DMS 273 (cell line): ENCODE data around the gene BMP10.

Experiments used
- DNase-seq: peaks from one replicate; lab custom pipeline; 2025; ENCODE audit not compliant: unreplicated experiment; lab: John Stamatoyannopoulos, UW

Gene BMP10

GRCh38 chr2:68853915-68854314, 17.3 kb downstream of the BMP10 start:
- DNase-seq, result no peak

- DNase-seq, result no peak
Measured at GRCh38 chr2:68853035-68853434, 18.2 kb downstream of the BMP10 start.

- DNase-seq, result no peak
Measured at GRCh38 chr2:68850524-68850923, 20.7 kb downstream of the BMP10 start.

GRCh38 chr2:68849579-68850030, 21.6 kb downstream of the BMP10 start:
- no peak for DNase-seq

GRCh38 chr2:68847751-68848150, 23.4 kb downstream of the BMP10 start:
- no peak for DNase-seq

GRCh38 chr2:68846091-68846490, 25.1 kb downstream of the BMP10 start:
- DNase-seq, result no peak

- no peak for DNase-seq
Measured at GRCh38 chr2:68845043-68845442, 26.2 kb downstream of the BMP10 start.

GRCh38 chr2:68839260-68839833, 31.9 kb downstream of the BMP10 start:
- DNase-seq, result peak; percentile 10

GRCh38 chr2:68838641-68839040, 32.6 kb downstream of the BMP10 start:
- DNase-seq, result no peak

- DNase-seq, result no peak
Measured at GRCh38 chr2:68837861-68838341, 33.3 kb downstream of the BMP10 start.

GRCh38 chr2:68837164-68837860, 33.9 kb downstream of the BMP10 start:
- DNase-seq, result no peak

GRCh38 chr2:68835621-68836020, 35.6 kb downstream of the BMP10 start:
- DNase-seq, result no peak

- no peak for DNase-seq
Measured at GRCh38 chr2:68834737-68835376, 36.3 kb downstream of the BMP10 start.

GRCh38 chr2:68833162-68833561, 38.0 kb downstream of the BMP10 start:
- no peak for DNase-seq

- no peak for DNase-seq
Measured at GRCh38 chr2:68832233-68832869, 38.8 kb downstream of the BMP10 start.

GRCh38 chr2:68831686-68832232, 39.4 kb downstream of the BMP10 start:
- no peak for DNase-seq

- no peak for DNase-seq
Measured at GRCh38 chr2:68829749-68830148, 41.4 kb downstream of the BMP10 start.

GRCh38 chr2:68828887-68829708, 42.1 kb downstream of the BMP10 start:
- peak; percentile 94 for DNase-seq

- DNase-seq, result no peak
Measured at GRCh38 chr2:68827666-68828065, 43.5 kb downstream of the BMP10 start.

- DNase-seq, result no peak
Measured at GRCh38 chr2:68825866-68826265, 45.3 kb downstream of the BMP10 start.

GRCh38 chr2:68824831-68825230, 46.4 kb downstream of the BMP10 start:
- DNase-seq, result no peak
